DND-41 (cell line): ENCODE results near the gene VKORC1.
A peak's percentile ranks its signal among the peaks of the same experiment; 100 is the strongest.

Experiments used
- ATAC-seq: fragments of 200-7000 bp; cut with Tn5 transposase; 3 replicates; pipeline ENCODE4 v1.9.1; 2021; ENCODE audit warnings: low read depth; ENCODE audit not compliant: insufficient read depth
- DNase-seq: peaks from one replicate; pipeline ENCODE4 v3.0.0-alpha.2; 2020
- H2AFZ ChIP-seq: 2 replicates; pipeline ENCODE4 v1.6.0; 2012; ENCODE audit warnings: low read depth, low read length
- H3K27ac ChIP-seq: 2 replicates; pipeline ENCODE4 v1.5.1; 2012; ENCODE audit warnings: low read length, inconsistent platforms
- H3K27me3 ChIP-seq: fragments of 200-600 bp; sonication (generic); 2 replicates; pipeline ENCODE4 v1.6.0; 2012; ENCODE audit warnings: low read length, mild to moderate bottlenecking, inconsistent platforms; ENCODE audit not compliant: insufficient read depth, poor library complexity
- H3K36me3 ChIP-seq: 2 replicates; pipeline ENCODE4 v1.5.1; 2012; ENCODE audit warnings: low read length, inconsistent platforms; ENCODE audit not compliant: insufficient read depth
- H3K4me1 ChIP-seq: 2 replicates; pipeline ENCODE4 v1.5.1; 2012; ENCODE audit warnings: mild to moderate bottlenecking, low read length; ENCODE audit not compliant: insufficient read depth
- H3K4me2 ChIP-seq: 2 replicates; pipeline ENCODE4 v1.6.0; 2012; ENCODE audit warnings: mild to moderate bottlenecking, moderate library complexity, low read length, inconsistent platforms; ENCODE audit not compliant: insufficient read depth
- H3K4me3 ChIP-seq, 2 experiments: fragments of 200-600 bp in 1 of 2; shearing (Covaris generic) in 1 of 2; 2 replicates each; pipeline ENCODE4 v1.5.1; 2012 to 2016; ENCODE audit warnings: inconsistent platforms in 2 of 2, low read length in 2 of 2, mild to moderate bottlenecking in 2 of 2, low read depth in 1 of 2, moderate library complexity in 1 of 2
- H3K79me2 ChIP-seq: 2 replicates; pipeline ENCODE4 v1.6.0; 2012; ENCODE audit warnings: low read length, inconsistent platforms; ENCODE audit not compliant: insufficient read depth
- H3K9ac ChIP-seq: 2 replicates; pipeline ENCODE4 v1.6.0; 2012; ENCODE audit warnings: low read depth, mild to moderate bottlenecking, inconsistent platforms, low read length, moderate library complexity
- H3K9me3 ChIP-seq: 2 replicates; pipeline ENCODE4 v1.5.1; 2012; ENCODE audit warnings: low read length, moderate library complexity, mild to moderate bottlenecking, inconsistent platforms; ENCODE audit not compliant: insufficient read depth, severe bottlenecking
- H4K20me1 ChIP-seq: 2 replicates; pipeline ENCODE4 v1.6.0; 2012; ENCODE audit warnings: low read length; ENCODE audit not compliant: insufficient read depth
- CTCF ChIP-seq: IDR thresholded peaks from 2 replicates; pipeline ENCODE4 v1.5.1; 2012; ENCODE audit warnings: borderline replicate concordance, low read length, moderate library complexity, mild to moderate bottlenecking; ENCODE audit not compliant: poor library complexity, severe bottlenecking; ENCODE audit errors: extremely low read depth
- EZH2 ChIP-seq: IDR thresholded peaks from 3 replicates; pipeline ENCODE4 v1.6.1; 2012; ENCODE audit warnings: borderline replicate concordance, low read depth, mild to moderate bottlenecking, moderate library complexity, low read length, inconsistent platforms; ENCODE audit not compliant: severe bottlenecking

Gene VKORC1

GRCh38 chr16:31071861-31072260 lies 22.7 kb downstream of the VKORC1 start:
- no peaks in the 10 kb centered on the region for H3K9me3 ChIP-seq
- H3K27ac ChIP-seq: peak overlapping the region; percentile 87
- DNase-seq: no peak
- H3K79me2 ChIP-seq: peaks cover 85% of the 10 kb centered on the region
- peak overlapping the region; percentile 81 for H3K4me2 ChIP-seq
- H3K9ac ChIP-seq: peak overlapping the region; percentile 70
- peak overlapping the region; percentile 59 to 90; a peak in 3 of 4 replicates for H3K4me3 ChIP-seq
- no peaks in the 10 kb centered on the region for H3K27me3 ChIP-seq
- TF ChIP-seq CTCF: no peak
- no peak for TF ChIP-seq EZH2
- H3K36me3 ChIP-seq: peaks cover 14% of the 10 kb centered on the region
- no peak for ATAC-seq
- H2AFZ ChIP-seq: no peak overlapping the region
- peaks cover 25% of the 10 kb centered on the region for H3K4me1 ChIP-seq
- peaks cover 21% of the 10 kb centered on the region for H4K20me1 ChIP-seq

DNA sequence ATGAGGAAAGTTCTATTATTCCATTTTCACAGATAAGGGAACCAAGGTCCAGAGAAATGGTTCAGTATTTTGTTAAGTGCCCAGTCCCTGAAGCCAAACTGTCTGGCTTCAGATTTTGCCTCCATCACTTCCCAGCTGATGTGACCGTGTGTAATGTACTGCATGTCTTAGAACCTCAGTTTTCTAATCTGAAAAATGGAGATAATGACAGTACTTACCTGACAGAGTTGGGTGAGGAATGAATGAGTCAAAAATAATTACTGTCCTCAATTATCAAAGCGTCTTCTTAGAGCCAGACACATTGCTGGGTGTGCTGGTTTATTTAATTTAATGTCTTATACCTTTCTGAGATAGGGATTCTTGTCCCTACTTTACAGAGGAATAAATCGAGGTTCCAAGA lies 27.3 kb downstream of the VKORC1 start:
- Histone ChIP-seq H2AFZ (no peak overlapping the region), H3K4me2 (no peak overlapping the region), H3K27ac (no peak overlapping the region), H3K9ac (no peak overlapping the region), H3K4me3 (no peak overlapping the region), H4K20me1 (peaks cover 25% of the 10 kb centered on the region; the same call in 1 of the 2 replicates), H3K36me3 (peaks cover 16% of the 10 kb centered on the region), H3K27me3 (no peaks in the 10 kb centered on the region), H3K4me1 (peaks cover 11% of the 10 kb centered on the region), H3K79me2 (peaks cover 69% of the 10 kb centered on the region), H3K9me3 (no peaks in the 10 kb centered on the region)
- DNase-seq (no peak), ATAC-seq (no peak)
- TF ChIP-seq EZH2 (no peak), CTCF (no peak)

DNA sequence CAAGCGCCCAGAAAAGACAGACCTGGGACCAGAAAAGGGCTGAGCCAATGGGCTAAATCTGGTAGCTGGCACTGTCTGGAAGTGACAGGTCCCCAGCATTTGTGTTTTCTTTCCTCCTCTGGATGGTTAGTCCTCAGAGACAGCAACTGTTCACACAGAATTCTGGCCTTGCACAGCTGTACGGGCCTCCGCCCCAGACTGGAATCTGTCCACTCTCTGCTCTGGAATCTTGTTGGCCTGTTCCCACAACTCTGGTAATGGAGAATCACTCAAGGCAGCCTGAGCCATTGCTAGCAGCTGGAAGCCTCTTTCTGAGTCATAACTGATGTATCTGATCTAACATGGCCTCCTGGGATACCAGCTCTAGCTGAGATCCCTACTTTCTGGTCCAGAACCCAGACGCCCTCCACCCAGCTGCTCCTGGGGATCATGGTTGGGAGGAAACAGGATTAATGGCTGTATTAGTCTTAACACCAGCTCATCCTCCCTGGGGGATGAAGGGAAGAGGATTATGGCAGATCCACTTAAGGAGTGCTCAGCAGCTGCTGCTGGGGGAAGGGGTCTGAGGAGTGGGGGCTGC lies 29.6 kb downstream of the VKORC1 start:
- Histone ChIP-seq H4K20me1 (peaks cover 25% of the 10 kb centered on the region), H3K4me3 (no peak overlapping the region), H3K36me3 (peaks cover 39% of the 10 kb centered on the region), H3K27me3 (no peaks in the 10 kb centered on the region), H3K9me3 (no peaks in the 10 kb centered on the region), H3K4me2 (no peak overlapping the region), H2AFZ (no peak overlapping the region), H3K9ac (no peak overlapping the region), H3K27ac (no peak overlapping the region), H3K4me1 (no peaks in the 10 kb centered on the region; the same call in 1 of the 2 replicates), H3K79me2 (peaks cover 51% of the 10 kb centered on the region)
- DNase-seq: no peak
- TF ChIP-seq EZH2 (no peak), CTCF (no peak)
- ATAC-seq: no peak
